IMR-90 (cell line): ENCODE results near the gene BCL2L12.

Source experiments
- BHLHE40 ChIP-seq: fragments of 150-350 bp; IDR thresholded peaks from 2 replicates; pipeline ENCODE4 v1.6.1; 2016; ENCODE audit warnings: mild to moderate bottlenecking, low read depth, low read length
- CEBPB ChIP-seq: IDR thresholded peaks from 2 replicates; pipeline ENCODE4 v1.6.1; 2012; ENCODE audit warnings: low read depth, low read length, improper control_type of control experiment
- CHD1 ChIP-seq: IDR thresholded peaks from 2 replicates; pipeline ENCODE4 v1.6.1; 2012; ENCODE audit warnings: low read depth, low read length, improper control_type of control experiment
- CTCF ChIP-seq: conservative IDR thresholded peaks from 2 replicates; pipeline ENCODE4 v1.5.1; 2012; ENCODE audit warnings: mild to moderate bottlenecking, low read depth, low read length, improper control_type of control experiment
- ELK1 ChIP-seq: fragments of 150-350 bp; IDR thresholded peaks from 2 replicates; pipeline ENCODE4 v1.6.1; 2016; ENCODE audit warnings: low read depth, mild to moderate bottlenecking, low read length, moderate library complexity, borderline replicate concordance
- FOS ChIP-seq: fragments of 150-350 bp; IDR thresholded peaks from 2 replicates; pipeline ENCODE4 v1.6.1; 2016; ENCODE audit warnings: low read depth, low read length
- MAFK ChIP-seq: IDR thresholded peaks from 2 replicates; pipeline ENCODE4 v1.6.1; 2012; ENCODE audit warnings: low read depth, low read length, improper control_type of control experiment
- MAZ ChIP-seq: IDR thresholded peaks from 2 replicates; pipeline ENCODE4 v1.6.1; 2012; ENCODE audit warnings: low read depth, mild to moderate bottlenecking, low read length, improper control_type of control experiment, moderate library complexity, borderline replicate concordance
- NFE2L2 ChIP-seq: fragments of 150-350 bp; IDR thresholded peaks from 2 replicates; pipeline ENCODE4 v1.6.1; 2016; ENCODE audit warnings: low read depth, mild to moderate bottlenecking, low read length
- POLR2A ChIP-seq: IDR thresholded peaks from 2 replicates; pipeline ENCODE4 v1.6.1; 2012; ENCODE audit warnings: mild to moderate bottlenecking, low read depth, low read length
- RAD21 ChIP-seq: IDR thresholded peaks from 2 replicates; pipeline ENCODE4 v1.6.1; 2012; ENCODE audit warnings: low read length, improper control_type of control experiment
- RCOR1 ChIP-seq: IDR thresholded peaks from 2 replicates; pipeline ENCODE4 v1.6.1; 2012; ENCODE audit warnings: mild to moderate bottlenecking, low read length, improper control_type of control experiment; ENCODE audit not compliant: insufficient replicate concordance
- SMC3 ChIP-seq: fragments of 150-350 bp; IDR thresholded peaks from 2 replicates; pipeline ENCODE4 v1.6.1; 2016; ENCODE audit warnings: low read depth, mild to moderate bottlenecking, antibody characterized with exemption, low read length, moderate library complexity
- USF2 ChIP-seq: fragments of 150-350 bp; IDR thresholded peaks from 2 replicates; pipeline ENCODE4 v1.6.1; 2017; ENCODE audit warnings: mild to moderate bottlenecking, antibody characterized with exemption, low read length, low read depth

GRCh38 chr19:49690079-49690655 is 24.4 kb downstream of the BCL2L12 start:
- TF ChIP-seq CTCF (no peak), POLR2A (no peak), FOS (no peak), MAZ (no peak; the same call in 1 of the 2 replicates), BHLHE40 (no peak), USF2 (no peak), RCOR1 (no peak), RAD21 (no peak), MAFK (no peak), ELK1 (no peak), CHD1 (no peak), NFE2L2 (no peak), SMC3 (no peak), CEBPB (no peak)
